GM18498 (cell line): ENCODE data around the gene KANSL2.
"Not testable (repeated sequence)": the region's sequence is repeated elsewhere in the genome, so short reads cannot be mapped to it uniquely, and the experiment has no call there.

Experiments used
- ATAC-seq: cut with Tn5 transposase; IDR thresholded peaks from one replicate; pipeline ENCODE4 v1.9.1; 2021; ENCODE audit warnings: mild to moderate bottlenecking, moderate library complexity; ENCODE audit not compliant: unreplicated experiment

Gene KANSL2

DNA sequence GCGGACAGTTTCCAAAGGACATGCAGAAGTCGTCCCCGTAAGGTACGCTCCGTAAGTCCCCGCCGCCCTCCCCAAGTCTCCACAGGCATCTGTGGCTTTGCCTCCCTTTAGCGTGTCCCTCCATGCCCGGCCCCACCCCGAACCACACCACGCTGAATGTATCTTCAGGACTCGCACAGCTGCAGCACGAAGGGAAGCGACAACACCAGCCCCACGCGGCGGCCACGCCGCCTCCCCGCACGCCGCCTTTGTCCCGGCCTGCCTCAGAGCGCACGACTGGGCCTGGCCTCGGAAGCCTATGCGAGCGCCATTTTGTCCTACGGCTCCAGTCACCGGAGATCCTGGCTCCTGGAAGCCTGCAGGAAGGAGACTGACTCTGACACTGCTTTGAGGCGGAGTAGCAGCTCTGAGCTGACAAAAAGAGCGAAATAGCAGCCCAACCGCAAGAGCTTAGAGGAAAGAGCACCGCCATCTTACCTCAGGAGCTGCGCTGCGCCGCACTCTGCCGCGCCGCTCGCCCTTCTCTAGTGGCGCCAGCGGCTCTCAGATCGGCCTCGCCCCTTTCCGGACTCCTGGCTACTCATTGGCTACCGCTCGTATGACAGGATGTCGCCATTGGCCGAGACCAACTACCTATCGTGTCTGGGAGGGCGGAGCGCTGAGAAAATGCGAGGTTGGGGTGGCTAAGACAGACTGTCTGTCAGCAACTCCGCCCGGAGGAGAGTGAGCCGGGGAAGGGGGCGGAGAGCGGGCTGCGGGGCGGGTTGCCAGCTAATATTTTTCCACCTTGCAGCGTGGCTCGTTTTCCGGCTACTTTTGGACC is at the start of gene KANSL2:
Gene KANSL2 (minus strand): TSS at position 529 of the 823 bp plus-strand sequence. CDS start 606 bp downstream, outside the sequence.
- peak; percentile 98 for ATAC-seq

GRCh38 chr12:48728807-48729206 is 46.8 kb upstream of the KANSL2 start:
- ATAC-seq: no peak

DNA sequence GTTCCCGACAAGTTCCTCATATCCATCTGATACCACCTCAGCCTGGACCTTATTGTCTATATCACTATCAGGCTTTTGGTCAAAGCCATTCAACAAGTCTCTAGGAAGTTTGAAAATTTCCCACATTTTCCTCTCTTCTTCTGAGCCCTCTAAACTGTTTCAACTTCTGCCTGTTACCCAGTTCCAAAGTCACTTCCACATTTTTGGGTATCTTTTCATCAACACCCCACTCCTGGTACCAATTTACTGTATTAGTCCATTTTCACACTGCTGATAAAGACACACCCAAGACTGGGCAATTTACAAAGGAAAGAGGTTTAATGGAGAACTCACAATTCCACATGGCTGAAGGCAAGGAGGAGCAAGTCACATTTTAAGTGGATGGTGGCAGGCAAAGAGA is 38.7 kb upstream of the KANSL2 start:
- not testable (repeated sequence) for ATAC-seq

DNA sequence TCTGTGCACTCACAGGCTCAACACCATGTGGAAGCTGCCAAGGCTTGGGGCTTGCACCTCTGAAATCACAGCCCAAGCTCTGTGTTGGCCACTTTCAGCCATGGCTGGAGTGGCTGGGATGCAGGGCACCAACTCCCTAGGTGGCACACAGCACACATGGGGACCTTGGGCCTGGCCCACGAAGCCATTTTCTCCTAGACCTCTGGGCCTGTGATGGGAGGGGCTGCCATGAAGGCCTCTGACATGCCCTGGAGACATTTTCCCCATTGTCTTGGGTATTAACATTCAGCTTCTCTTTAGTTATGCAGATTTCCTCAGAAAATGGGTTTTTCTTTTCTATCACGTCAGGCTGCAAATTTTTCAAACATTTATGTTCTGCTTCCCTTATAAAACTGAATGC is 38.1 kb upstream of the KANSL2 start:
- ATAC-seq: not testable (repeated sequence)

GRCh38 chr12:48719002-48719401 is 37.0 kb upstream of the KANSL2 start:
- not testable (repeated sequence) for ATAC-seq

DNA sequence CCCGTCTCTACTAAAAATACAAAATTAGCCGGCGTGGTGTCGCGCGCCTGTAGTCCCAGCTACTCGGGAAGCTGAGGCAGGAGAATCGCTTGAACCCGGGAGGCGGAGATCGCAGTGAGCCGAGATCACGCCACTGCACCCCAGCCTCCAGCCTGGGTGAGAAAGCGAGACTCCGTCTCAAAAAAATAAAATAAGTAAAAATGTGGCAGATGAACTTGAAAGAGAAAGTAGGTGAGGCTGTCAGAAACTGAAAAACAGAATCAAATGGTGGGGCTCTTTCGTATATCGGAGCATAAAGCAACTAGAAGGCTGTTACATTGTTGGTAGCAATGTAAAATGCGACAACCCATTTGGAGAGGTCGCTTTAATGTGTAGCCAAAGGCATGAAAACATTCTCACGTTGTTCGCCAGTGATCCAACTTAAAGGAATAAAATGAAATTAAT is 35.2 kb upstream of the KANSL2 start:
- ATAC-seq: peak; percentile 6

DNA sequence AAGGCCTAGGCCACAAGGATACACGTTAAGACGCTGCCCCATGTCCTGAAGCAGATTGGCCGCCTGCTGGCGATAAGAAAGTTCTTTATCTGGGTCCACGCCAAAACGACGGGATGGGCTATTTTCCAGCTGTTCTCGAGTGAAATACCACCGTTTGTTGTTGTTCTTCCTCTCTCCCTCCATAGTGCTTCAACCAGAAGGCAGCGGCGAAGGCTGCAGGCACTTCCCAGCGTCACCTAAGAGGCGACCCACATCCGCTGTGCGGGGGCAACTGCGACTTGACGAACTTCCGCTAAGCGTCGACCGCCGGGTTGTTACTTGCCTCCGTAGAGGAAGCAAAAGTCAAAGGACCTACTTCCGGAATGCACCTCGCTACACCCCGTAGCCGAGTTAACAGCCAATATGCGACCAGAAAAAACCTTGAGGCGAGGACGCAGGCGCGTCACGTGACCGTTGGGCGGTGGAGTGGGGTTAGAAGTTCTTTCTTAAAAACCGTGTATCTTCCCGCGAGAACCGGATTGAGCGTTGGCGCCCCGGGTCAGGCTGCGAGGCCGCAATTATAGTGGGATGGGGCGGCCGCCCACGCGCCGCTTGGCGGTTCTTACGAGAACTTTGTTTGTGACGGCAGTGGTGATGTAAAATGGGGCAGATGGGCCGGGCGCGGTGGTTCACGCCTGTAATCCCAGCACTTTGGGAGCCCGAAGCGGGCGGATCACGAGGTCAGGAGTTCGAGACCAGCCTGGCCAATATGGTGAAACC is 34.6 kb upstream of the KANSL2 start, which contains the start of gene CCNT1:
Gene CCNT1 (minus strand): TSS at position 215 of the 759 bp plus-strand sequence. CDS start 32 bp downstream, at position 183.
- ATAC-seq: peak; percentile 97

DNA sequence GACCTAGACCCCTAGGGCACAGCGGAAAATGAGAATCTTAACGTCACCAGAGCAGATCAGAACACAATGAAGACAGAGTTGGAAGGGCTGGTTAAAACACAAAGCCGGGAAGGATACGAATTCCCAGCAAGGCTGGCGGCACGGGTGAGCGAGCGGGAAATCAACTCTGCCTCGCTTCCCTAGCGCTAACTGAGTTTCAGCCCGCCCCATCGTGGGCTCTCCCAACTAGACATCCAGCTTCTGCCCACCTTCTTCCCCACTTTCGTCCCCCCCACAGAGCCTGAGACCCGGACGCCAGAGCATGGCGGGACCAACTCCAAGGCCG is 34.1 kb upstream of the KANSL2 start:
- no peak for ATAC-seq

GRCh38 chr12:48712209-48712608 is 30.2 kb upstream of the KANSL2 start:
- no peak for ATAC-seq

DNA sequence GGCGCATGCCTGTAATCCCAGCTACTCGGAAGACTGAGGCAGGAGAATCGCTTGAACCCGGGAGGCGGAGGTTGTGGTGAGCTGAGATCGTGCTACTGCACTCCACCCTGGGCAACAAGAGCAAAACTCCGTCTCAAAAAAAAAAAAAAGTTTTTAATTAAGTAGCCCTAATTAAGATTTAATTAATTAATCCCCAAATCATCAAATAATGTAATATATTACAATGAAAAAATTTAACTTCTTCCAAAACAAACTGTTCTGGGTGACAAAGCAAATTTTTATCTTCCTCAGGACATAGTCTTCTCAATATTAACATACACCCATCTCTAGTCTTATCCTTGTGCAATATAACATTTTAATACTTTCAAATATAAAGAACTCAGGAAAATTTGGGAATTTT is 16.8 kb upstream of the KANSL2 start:
- ATAC-seq: not testable (repeated sequence)

DNA sequence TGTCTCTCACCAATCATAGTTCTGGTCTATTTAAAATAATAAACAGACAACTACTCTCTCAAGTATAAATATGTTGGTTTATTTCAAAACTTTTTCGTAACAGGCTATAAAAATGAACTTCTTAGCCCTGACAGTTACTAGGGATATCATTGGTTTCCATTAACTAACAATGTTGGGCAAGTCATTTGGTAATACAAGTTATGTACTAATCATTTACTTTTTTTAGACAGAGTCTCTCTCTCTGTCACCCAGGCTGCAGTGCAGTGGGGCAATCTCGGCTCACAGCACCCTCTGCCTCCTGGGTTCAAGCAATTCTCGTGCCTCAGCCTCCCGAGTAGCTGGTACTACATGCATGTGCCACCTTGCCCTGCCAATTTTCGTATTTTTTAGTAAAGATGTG is 14.6 kb upstream of the KANSL2 start:
- ATAC-seq: no peak

DNA sequence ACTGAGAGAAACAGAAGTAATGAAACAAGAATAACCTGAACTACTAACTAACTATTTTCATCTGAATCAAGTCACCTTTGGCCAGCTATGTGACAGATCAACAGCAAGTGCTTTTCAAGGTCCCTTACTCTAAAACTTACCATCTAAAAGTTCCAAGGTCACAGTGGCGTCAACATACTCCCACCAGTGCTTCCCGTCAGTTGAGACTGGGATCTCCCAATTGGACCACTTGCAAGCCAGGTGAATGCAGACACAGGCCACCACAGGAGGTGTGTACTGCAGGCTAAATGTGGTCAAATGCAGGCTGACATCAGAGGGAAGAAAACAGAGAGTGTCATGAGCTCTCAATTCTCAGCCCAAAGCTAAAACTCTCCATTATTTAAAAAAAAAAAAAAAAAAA is 13.8 kb upstream of the KANSL2 start:
- no peak for ATAC-seq

DNA sequence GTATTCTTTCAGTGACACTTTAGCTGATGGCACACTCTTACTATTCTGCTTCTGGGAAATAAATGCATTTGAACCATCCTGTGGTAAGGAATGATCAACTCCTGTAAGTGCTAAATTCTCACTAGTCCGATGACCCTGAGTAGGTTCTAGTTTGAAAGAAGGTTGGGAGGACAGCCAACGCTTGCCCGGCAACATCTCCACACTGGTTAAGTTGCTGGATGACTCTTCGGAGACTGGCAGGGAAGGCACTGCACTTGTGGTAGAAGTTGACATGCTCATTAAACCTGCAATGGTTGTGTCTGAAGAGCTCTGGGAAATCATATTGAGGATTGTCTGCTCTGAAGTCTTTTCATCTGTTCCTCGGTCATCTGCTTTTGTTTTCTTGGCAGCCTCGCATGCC is 12.0 kb upstream of the KANSL2 start:
- no peak for ATAC-seq

DNA sequence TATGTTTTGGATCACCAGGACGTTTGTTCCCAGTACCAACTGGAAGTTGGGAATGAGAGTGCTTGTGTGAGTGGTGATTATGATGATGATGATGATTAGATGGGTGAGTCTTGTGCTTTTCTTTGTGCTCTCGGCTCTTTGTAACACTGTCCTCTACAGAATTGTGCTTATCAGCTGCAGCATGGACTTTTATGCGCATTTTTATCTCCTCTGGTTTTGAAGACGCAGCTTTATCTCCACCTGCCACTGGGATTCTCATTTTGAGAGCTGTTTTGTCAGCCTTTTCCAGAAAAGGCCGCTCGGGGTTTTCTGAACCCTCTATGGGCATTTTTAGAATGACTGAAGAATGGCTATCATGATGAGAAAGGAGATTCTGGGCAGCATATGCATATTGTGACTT is 11.5 kb upstream of the KANSL2 start:
- ATAC-seq: no peak

GRCh38 chr12:48691826-48692487 is 9.9 kb upstream of the KANSL2 start:
- no peak for ATAC-seq

DNA sequence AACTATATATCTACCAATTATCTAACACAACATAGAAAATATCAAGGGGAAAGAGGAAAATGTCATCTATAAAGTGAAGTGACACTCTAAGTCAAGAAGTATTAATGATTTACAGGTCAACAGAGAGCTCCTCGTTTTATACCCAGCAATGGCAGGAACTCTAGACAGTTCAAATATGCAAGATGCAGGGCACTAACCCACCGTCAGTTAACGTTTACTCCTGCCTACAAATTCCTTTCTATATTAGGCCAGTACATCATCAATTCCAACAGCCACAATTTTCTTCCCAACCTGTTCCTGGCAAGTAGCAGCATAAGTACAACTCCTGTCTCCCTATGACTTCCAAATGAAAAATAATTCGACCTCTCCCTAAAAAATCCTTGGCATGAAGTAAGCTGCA is 9.0 kb upstream of the KANSL2 start:
- no peak for ATAC-seq

DNA sequence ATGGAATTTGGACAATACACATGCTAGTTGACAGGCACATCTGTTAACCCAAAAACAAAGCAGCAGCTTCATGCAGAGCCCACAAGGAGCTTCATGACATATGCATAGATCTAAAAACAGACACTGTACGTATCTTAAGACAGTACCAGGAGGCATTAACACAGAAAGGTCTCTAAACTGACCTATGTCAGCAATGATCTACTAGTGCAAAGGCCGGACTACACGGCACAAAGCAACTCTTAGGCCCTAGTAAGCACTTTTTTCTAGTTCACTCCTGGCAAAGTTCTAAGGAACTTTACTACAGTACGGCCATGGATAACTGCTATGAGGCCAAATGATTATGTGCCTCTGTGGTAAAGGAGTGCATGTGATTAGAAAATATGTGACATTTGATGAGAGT is 8.4 kb upstream of the KANSL2 start:
- no peak for ATAC-seq

GRCh38 chr12:48688836-48689235 is 6.8 kb upstream of the KANSL2 start:
- ATAC-seq: no peak

DNA sequence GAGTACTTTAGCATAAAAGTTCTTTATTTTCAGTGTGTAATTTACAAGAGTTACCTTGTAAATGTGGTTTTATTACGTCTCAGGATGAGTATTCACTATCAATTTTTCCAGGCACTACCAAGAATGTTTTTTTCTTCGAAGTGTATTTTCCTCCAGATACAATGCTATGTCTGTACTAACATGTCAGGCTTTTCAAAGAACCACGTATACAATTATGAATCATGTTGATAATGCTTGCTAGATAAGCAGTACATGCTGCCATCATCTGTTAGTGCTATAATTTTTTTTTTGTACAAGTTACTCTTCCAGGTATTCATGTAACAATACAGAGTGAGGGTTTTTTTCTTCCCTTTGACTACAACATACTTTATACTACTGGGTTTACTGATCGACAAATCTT is 5.6 kb upstream of the KANSL2 start:
- ATAC-seq: no peak

DNA sequence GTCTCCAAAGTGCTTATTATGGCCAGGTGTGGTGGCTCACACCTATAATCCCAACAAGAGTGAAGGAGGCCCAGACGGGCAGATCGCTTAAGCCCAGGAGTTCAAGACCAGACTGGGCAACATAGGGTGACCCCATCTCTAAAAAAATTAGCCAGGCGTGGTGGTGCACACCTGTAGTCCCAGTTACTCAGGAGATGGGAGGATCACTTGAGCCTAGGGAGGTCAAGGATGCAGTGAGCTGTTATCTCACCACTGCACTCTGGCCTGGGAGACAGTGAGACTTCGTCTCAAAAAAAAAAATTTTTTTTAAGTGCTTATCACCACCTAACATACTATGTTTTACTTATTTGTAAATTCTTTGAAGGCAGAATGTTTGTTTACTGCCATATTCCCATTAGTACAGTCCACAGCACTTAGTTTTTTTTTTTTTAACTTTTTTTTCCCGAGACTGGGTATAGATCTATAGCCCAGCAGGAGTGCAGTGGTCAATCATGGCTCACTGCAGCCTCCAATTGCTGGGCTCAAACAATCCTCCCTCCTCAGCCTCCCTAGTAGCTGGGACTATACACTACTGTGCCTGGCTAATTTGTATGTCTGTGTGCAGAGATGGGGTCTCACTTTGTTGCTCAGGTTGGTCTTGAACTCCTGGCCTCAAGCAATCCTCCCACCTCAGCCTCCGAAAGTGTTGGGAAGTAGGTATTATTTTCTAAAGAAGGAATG is 4.7 kb upstream of the KANSL2 start:
- ATAC-seq: no peak

DNA sequence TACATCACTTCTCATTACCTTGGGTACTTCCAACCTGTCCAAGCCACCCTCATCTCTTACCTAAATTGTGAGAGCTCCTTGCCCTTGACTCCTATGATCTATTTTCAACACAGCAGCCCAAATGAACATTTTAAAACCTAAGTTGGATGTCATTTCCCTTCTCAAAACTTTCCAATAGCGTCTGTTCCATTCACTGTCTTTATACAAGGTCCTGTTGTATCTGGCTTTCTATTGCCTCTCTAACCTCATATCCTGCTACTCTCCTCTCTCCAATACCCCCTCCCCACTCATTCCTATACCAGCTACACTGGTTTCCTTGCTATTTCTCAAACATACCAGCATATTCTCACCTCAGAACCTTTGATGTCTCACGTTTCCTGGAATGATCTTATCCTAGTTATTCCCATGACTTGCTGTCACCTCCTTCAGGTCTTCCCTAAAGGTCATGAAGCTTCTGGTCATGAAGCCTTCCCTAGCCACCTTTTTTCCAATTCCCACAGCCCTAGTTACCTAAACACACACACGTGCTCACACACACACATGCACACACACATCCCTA is 4.1 kb upstream of the KANSL2 start:
- no peak for ATAC-seq
